ENCODE results near the gene ARSH.
"Not testable (repeated sequence)": the region's sequence is repeated elsewhere in the genome, so short reads cannot be mapped to it uniquely, and the experiment has no call there.

Gene ARSH

DNA sequence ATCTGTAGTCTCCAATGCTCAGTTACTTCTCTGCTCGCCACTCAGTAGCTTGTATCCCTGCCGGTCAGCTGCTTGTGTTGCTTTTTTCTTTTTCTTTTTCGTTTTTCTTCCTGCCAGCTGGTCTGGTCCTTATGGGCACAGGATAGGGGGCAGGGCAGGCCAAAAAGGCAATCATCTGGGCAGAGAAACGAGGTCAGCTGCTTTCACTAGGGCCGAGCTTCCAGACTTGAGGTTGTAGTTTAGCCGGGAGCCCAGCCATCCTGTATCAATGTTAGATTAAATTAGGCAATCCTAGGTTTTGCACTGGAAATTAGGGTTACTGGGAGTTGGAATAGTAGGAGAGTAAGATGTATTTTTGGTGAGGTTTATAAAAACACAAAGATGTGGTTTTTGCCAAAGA is 38.3 kb downstream of the ARSH start:
- no peak for DNase-seq

DNA sequence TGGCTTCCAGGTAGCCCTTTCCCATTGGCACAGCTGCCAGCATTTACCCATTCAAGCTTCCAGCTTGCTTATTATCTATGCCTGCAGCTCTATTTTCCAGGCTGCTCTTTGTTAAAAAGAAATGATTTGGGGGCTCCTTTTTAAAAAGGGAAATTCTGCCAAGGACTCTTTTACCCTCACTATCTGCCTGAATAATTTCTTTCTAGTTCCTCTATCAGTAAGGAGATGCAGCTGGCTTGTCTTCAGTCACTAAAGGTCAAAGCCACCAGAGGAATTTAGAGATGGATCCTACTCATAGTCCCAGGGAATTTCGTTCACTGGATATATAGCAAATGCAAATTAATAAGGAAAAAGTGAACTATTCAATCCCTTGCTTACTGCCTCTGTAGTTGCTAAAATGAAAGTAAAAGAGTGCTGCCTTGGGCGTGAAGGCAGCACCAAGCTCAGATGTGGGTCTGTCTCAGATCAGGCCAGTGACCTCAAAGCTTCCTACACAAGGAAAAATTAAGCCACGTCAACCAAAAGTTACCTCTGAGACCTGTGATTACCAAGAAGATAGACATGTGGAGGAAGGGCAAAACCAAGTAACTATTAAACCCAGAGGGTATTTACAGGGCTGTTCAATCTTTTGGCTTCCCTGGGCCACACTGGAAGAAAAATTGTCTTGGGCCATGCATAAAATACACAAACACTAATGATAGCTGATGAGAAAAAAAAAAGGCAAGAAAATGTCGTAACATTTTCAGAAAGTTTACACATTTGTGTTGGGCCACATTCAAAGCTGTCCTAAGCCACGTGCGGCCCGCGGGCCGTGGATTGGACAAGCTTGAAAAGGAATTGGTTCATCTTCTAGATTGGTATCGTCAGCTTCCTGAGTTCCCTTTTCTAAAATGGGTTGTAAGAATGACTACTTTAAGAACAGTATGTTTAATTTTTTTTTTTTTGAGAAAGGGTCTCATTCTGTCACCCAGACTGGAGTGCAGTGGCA is 40.2 kb downstream of the ARSH start:
- DNase-seq: no peak

DNA sequence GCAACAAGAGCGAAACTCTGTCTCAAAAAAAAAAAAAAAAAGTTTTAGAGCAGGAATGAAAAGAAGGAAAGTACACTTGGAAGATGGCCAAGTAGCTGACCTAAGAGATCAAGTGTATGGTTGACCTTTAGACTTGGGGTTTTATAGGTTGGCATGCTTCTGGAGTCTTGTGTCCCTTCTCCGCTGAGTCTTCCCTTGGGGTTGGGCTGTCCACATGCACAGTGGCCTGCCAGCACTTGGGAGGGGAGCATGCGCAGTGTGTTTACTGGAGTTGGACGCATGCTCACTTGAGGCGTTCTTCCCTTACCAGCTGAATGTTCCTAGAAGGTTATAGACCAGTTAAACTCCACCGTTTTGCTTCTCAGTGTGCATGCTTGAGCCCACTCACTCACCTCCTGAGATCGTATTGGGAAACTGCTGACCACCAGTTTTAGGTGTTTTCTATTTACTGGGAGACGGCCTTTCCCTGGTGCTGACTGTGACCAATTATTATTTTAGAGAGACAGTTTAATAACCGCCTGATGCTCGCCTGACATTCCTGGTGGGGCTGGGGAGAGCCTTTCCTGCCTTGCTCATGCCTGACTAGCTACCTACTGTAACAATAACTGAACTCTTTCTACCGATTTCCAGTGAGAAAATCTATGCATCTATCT is 44.3 kb downstream of the ARSH start:
- DNase-seq: not testable (repeated sequence)

DNA sequence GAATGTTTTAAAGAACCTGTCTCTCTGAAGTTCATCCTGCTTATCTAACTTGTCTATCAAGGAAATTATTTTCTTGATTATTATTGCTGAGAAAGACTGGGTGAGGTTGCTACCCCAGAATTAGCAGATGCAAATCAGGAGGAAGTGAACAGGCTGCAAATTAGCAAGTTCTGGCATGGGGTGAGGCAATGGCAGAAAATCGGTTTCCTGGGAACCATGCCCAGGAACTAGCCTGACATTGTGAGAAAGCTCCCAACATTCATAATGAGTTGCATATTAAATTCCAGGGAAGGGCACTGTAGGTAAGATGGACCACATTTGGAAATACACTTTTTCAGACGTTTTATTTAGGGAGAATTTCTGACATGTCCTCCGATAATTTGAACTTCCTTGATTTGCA is 46.5 kb downstream of the ARSH start:
- DNase-seq: no peak

DNA sequence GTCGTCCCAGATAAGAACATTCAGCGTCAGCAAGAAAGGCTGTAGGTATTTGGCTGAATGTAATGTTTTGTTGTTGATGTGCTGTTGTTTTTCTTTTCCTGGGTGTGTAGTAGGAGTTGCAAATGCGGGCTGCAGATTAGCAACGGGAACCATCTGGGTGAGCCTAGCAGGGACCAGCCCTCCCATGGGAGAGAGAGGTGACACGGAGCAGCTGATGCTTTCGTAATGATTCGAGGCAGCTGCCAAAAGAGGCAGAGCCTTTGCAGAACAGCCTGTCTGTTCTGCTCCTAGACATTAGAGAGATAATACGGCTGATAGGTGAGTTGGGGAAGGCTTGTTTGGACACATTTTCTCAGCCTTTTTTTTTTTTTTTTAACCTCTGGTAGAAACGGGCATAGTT is 60.2 kb downstream of the ARSH start:
- no peak for DNase-seq

DNA sequence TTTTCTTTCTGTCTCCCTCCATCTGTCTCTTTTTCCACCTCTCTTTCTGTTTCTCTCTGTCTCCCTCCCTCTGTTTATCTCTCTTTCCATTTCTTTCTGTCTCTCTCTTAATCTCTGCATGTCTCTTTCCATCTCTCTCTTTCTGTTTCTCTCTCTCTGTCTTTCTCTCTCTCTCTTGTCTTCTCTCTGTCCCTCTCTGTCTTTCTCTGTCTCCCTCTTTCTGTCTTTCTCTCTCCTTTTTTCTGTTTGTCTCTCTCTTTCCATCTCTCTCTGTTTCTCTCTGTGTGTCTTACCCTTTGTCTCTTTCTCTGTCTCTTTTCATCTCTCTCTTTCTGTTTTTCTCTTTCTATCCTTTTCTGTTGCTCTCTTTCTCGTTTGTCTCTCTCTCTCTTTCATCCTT is 69.6 kb downstream of the ARSH start:
- no peak for DNase-seq

DNA sequence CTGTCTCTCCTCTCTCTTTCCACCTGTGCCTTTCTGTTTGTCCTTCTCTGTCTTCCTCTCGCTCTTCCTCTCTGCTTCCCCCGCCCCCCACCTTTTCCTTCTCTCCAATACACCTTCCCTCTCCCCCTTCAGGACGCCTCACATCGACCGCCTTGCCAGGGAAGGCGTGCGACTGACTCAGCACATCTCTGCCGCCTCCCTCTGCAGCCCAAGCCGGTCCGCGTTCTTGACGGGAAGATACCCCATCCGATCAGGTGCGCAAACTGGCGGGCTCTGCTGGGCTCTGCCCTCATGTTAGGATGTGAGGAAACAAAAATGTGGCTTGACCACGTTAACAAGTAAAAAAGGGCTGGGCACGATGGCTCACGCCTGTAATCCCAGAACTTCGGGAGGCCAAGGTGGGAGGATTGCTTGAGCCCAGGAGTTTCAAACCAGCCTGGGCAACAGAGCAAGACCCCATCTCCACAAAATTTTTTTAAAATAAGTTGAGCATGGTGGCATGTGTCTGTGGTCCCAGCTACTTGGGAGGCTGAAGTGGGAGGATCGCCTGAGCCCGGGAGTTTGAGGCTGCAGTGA is 70.2 kb downstream of the ARSH start:
- no peak for DNase-seq

Data from amniotic stem cell (primary cell).